Fibroblast of lung (primary cell): ENCODE data around the gene FNBP1L.

Source experiments
- CTCF ChIP-seq, 2 donors: IDR thresholded peaks in 1 of 2; conservative IDR thresholded peaks in 1 of 2; 1 replicate in 1 of 2; 2 replicates in 1 of 2; pipeline ENCODE4 v1.5.1; 2011 to 2012; ENCODE audit warnings: low read length in 2 of 2, control low read depth in 1 of 2, inconsistent platforms in 1 of 2, low read depth in 1 of 2, mild to moderate bottlenecking in 1 of 2
- EZH2 ChIP-seq: IDR thresholded peaks from 2 replicates; pipeline ENCODE4 v1.5.1; 2012; ENCODE audit warnings: low read length, control low read depth, mild to moderate bottlenecking; ENCODE audit errors: missing control alignments

GRCh38 chr1:93533677-93534076 is 85.8 kb downstream of the FNBP1L start:
- TF ChIP-seq CTCF (conservative IDR thresholded peaks at IDR 0.05 in 1 of 2, IDR thresholded peaks at IDR 0.05 in 1 of 2; ENCODE audit: low read depth in 1 of 2, low read length in 2 of 2) (no peak), EZH2 (no peak)
